ENCODE data around the gene STAT1.
"Not testable (repeated sequence)": the region's sequence is repeated elsewhere in the genome, so short reads cannot be mapped to it uniquely, and the experiment has no call there.

Gene STAT1

GRCh38 chr2:190980630-190981209, 33.3 kb downstream of the STAT1 start:
- DNase-seq: no peak

GRCh38 chr2:190979906-190980629, 33.9 kb downstream of the STAT1 start:
- DNase-seq: no peak

- DNase-seq: no peak
These were observed 35.5 kb downstream of the STAT1 start for GRCh38 chr2:190978389-190979053.

- DNase-seq: no peak
These were observed 36.5 kb downstream of the STAT1 start for GRCh38 chr2:190977505-190977904.

GRCh38 chr2:190976521-190976920, 37.5 kb downstream of the STAT1 start:
- no peak for DNase-seq

- no peak for DNase-seq
These were observed 39.2 kb downstream of the STAT1 start for GRCh38 chr2:190974629-190975361.

GRCh38 chr2:190973726-190974628, 40.0 kb downstream of the STAT1 start:
- no peak for DNase-seq

- DNase-seq: no peak
These were observed 40.7 kb downstream of the STAT1 start for GRCh38 chr2:190973262-190973661.

- DNase-seq: no peak
These were observed 41.1 kb downstream of the STAT1 start for GRCh38 chr2:190972846-190973245.

GRCh38 chr2:190972213-190972612, 41.8 kb downstream of the STAT1 start:
- no peak for DNase-seq

GRCh38 chr2:190970873-190971506, 43.0 kb downstream of the STAT1 start:
- no peak for DNase-seq

GRCh38 chr2:190970160-190970559, 43.8 kb downstream of the STAT1 start:
- DNase-seq: no peak

- DNase-seq: no peak
These were observed 45.4 kb downstream of the STAT1 start for GRCh38 chr2:190968522-190968921.

GRCh38 chr2:190965580-190966222, 48.3 kb downstream of the STAT1 start:
- DNase-seq: no peak

GRCh38 chr2:190964170-190964795, 49.7 kb downstream of the STAT1 start:
- DNase-seq: no peak

- no peak for DNase-seq
These were observed 50.9 kb downstream of the STAT1 start for GRCh38 chr2:190963088-190963487.

GRCh38 chr2:190961918-190962487, 52.0 kb downstream of the STAT1 start:
- DNase-seq: no peak

- DNase-seq: not testable (repeated sequence)
These were observed 52.9 kb downstream of the STAT1 start for GRCh38 chr2:190961117-190961516.

GRCh38 chr2:190959911-190960788, 53.8 kb downstream of the STAT1 start:
- no peak for DNase-seq
